ENCODE data around the gene CFAP45.
"Not testable (repeated sequence)": the region's sequence is repeated elsewhere in the genome, so short reads cannot be mapped to it uniquely, and the experiment has no call there.

Gene CFAP45

GRCh38 chr1:159913451-159914192 is 13.7 kb upstream of the CFAP45 start:
- intact Hi-C loops (cut with DNase I), result no loop called here
- peak in 1 of 10 donors; percentile 26 for DNase-seq

- intact Hi-C loops (cut with DNase I), result no loop called here
- no peak for DNase-seq
Measured at GRCh38 chr1:159911326-159912070, 11.5 kb upstream of the CFAP45 start.

- DNase-seq, result no peak
- intact Hi-C loops (cut with DNase I), result no loop called here
Measured at GRCh38 chr1:159908031-159908940, 8.3 kb upstream of the CFAP45 start.

- intact Hi-C loops (cut with DNase I), result no loop called here
- no peak for DNase-seq
Measured at GRCh38 chr1:159906960-159907359, 7.0 kb upstream of the CFAP45 start.

- intact Hi-C loops (cut with DNase I); DNase-seq: not testable (repeated sequence)
Measured at GRCh38 chr1:159904036-159904435, 4.1 kb upstream of the CFAP45 start.

GRCh38 chr1:159902541-159902940 is 2.6 kb upstream of the CFAP45 start:
- no peak for DNase-seq
- intact Hi-C loops (cut with DNase I), result no loop called here

- no peak for DNase-seq
- intact Hi-C loops (cut with DNase I), result no loop called here
Measured at GRCh38 chr1:159900755-159901360, 893 bp upstream of the CFAP45 start.

- DNase-seq; intact Hi-C loops (cut with DNase I): not testable (repeated sequence)
Measured at GRCh38 chr1:159899634-159900033, 331 bp downstream of the CFAP45 start.

GRCh38 chr1:159898527-159898926 is 1.4 kb downstream of the CFAP45 start:
- DNase-seq, result no peak
- intact Hi-C loops (cut with DNase I), result no loop called here

GRCh38 chr1:159897962-159898361 is 2.0 kb downstream of the CFAP45 start:
- intact Hi-C loops (cut with DNase I), result no loop called here

GRCh38 chr1:159896546-159896930 is 3.4 kb downstream of the CFAP45 start:
- DNase-seq, result no peak
- intact Hi-C loops (cut with DNase I), result no loop called here

More at GRCh38 chr1:159897962-159898361, 2.0 kb downstream of the CFAP45 start:
- DNase-seq, result no peak

- intact Hi-C loops (cut with DNase I), result no loop called here
- DNase-seq, result no peak
Measured at GRCh38 chr1:159895836-159896545, 4.0 kb downstream of the CFAP45 start.

- intact Hi-C loops (cut with DNase I), result no loop called here
- no peak for DNase-seq
Measured at GRCh38 chr1:159895286-159895685, 4.7 kb downstream of the CFAP45 start.

- DNase-seq, result no peak
- intact Hi-C loops (cut with DNase I), result loop anchor here (5.0 kb wide), 1 partner anchor 681 kb away; no protein-coding TSS in a partner anchor
Measured at GRCh38 chr1:159892944-159893343, 7.0 kb downstream of the CFAP45 start.

- intact Hi-C loops (cut with DNase I), result loop anchor here (2.0 to 5.0 kb wide), 3 partner anchors 93 to 679 kb away; partner anchors contain the start of gene DUSP23
- peak; percentile 70 to 97 (median 85) for DNase-seq
Measured at GRCh38 chr1:159891275-159892157, 8.4 kb downstream of the CFAP45 start.

GRCh38 chr1:159890390-159890789 is 9.6 kb downstream of the CFAP45 start:
- intact Hi-C loops (cut with DNase I), result loop anchor here (2.0 to 5.0 kb wide), 3 partner anchors 92 to 678 kb away; partner anchors contain the start of gene DUSP23
- no peak for DNase-seq

GRCh38 chr1:159889821-159890252 is 10.1 kb downstream of the CFAP45 start:
- intact Hi-C loops (cut with DNase I), result loop anchor here (2.0 to 5.0 kb wide), 3 partner anchors 91 to 678 kb away; partner anchors contain the start of gene DUSP23
- no peak for DNase-seq

- DNase-seq, result no peak
- intact Hi-C loops (cut with DNase I), result no loop called here
Measured at GRCh38 chr1:159889202-159889601, 10.8 kb downstream of the CFAP45 start.

All from posterior cingulate gyrus (tissue), 11 donors.